GM21825 (cell line): Measurements from ENCODE around the gene SRGAP1.
"Not testable (repeated sequence)": the region's sequence is repeated elsewhere in the genome, so short reads cannot be mapped to it uniquely, and the experiment has no call there.

Source experiments
- ATAC-seq: cut with Tn5 transposase; IDR thresholded peaks from one replicate; pipeline ENCODE4 v1.9.1; 2021; ENCODE audit warnings: mild to moderate bottlenecking, moderate library complexity; ENCODE audit not compliant: unreplicated experiment

SRGAP1 gene

GRCh38 chr12:64186789-64187188 is 342.3 kb downstream of the SRGAP1 start:
- peak; percentile 83 for ATAC-seq

DNA sequence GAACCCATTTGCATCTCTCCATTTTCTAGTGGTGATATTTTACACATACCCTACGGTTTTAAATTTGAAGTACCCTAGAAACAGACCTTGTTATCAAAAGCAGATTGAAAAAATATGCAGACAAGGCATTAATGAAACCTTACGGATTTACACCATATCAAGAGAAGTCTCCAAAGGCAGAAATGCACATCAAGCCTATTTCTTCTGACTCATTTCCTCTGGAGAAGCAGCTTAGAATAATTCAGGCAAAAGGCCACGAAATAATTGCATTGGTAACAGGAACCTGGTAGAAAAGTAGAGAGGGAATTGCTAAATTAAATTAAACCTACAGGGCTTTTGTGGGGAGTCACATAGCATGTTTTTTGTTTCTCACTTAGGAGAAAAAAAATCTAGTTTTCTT is 342.9 kb downstream of the SRGAP1 start:
- ATAC-seq, result no peak

GRCh38 chr12:64187794-64188193 is 343.3 kb downstream of the SRGAP1 start:
- no peak for ATAC-seq

- no peak for ATAC-seq
Observed at GRCh38 chr12:64189530-64189929, 345.0 kb downstream of the SRGAP1 start.

DNA sequence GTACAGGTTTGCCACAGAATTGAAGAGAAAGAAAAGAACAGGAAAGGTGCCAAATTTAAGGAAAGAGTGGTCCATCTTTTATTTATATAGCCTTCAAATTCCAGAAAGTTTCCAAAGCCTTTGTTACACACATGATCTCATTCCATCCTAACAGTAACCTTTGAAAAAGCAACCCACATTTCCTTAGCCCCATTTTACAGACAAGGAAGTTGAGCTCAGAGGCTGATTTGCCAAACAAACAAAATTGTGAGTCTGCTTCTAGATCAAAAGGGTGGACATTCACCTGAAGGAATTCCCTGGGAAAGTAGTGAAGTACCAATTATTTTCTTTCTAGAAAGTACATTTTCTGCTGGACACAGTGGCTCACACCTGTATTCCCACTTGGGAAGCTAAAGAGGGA is 345.6 kb downstream of the SRGAP1 start:
- no peak for ATAC-seq

GRCh38 chr12:64192644-64193444 is 348.3 kb downstream of the SRGAP1 start:
- peak; percentile 96 for ATAC-seq

DNA sequence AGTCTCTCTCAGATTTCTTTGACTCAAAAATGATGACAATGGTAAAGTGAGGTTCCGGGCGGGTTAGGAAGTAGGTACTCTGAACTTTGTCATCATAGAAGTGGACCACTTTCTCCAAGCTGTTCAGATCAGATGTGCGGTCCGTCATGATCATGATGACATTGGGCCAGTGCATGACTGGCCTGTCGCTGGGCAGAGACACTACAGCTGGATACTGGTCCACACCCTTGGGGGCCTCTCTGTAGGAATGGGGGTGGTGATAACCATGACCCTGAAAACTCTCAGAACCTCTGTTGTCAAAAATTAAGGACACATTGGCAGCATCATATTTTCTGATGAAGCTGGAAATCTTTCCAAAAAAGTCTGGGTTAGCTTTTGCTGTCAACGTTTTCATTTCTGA is 349.4 kb downstream of the SRGAP1 start:
- ATAC-seq, result no peak

- no peak for ATAC-seq
Observed at GRCh38 chr12:64194333-64195149, 350.0 kb downstream of the SRGAP1 start.

- not testable (repeated sequence) for ATAC-seq
Observed at GRCh38 chr12:64195841-64196240, 351.3 kb downstream of the SRGAP1 start.

GRCh38 chr12:64203036-64203435 is 358.5 kb downstream of the SRGAP1 start:
- no peak for ATAC-seq

DNA sequence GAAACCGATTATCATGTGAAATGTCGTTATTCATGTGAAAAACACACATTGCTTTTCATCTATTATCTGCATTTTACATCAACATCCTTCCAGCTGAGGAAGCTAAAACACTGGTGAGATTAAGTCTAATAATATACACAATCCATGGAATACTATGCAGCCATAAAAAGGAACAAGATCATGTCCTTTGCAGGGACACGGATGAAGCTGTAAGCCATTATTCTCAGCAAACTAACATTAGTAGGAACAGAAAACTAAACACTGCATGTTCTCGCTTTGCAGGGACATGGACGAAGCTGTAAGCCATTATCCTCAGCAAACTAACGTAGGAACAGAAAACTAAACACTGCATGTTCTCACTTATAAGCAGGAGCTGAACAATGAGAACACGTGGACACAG is 359.3 kb downstream of the SRGAP1 start:
- ATAC-seq, result no peak

- ATAC-seq, result no peak
Observed at GRCh38 chr12:64205542-64205941, 361.0 kb downstream of the SRGAP1 start.

DNA sequence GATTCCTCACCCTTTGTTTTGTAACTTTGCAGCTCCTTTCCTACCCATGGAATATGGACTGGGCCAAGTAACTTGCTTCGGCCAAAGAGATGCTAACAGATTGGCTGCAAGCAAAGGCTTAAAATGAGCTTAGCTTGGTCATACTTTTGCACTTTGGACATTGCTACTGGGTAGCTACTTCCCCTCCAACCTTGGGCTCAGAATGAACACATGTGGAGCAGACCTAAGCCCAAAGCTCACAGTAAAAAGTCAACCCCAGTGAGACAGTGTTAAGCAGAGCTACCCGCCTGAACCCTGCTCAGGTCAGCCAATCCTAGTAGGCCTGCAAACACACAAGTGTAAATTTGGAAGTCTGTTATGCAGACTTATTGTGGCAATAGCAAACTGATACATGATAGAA is 363.0 kb downstream of the SRGAP1 start:
- ATAC-seq, result no peak
